A549 (cell line): ENCODE measurements around the gene ESRRG. TPM values are rescaled to one million over a fixed set of nuclear protein-coding genes. Genes with fewer than 3 reads are reported as not detected.

ENCODE experiments used
- ATAC-seq, 2 experiments: fragments of 200-7000 bp in 1 of 2; fragments of >200 bp in 1 of 2; cut with Nextera tagmentation in 1 of 2; cut with Tn5 transposase in 1 of 2; 3 replicates each; pipeline versions ENCODE4 v1.8.0 to v1.9.1; 2018 to 2020; ENCODE audit warnings: mild to moderate bottlenecking in 1 of 2, moderate library complexity in 1 of 2
- CTCF ChIA-PET: fragments of 300-600 bp; sonication (Branson Sonifier 250); formaldehyde crosslinking; extraction: SDS; loops from one replicate; lab custom pipeline; 2021; ENCODE audit warnings: antibody characterized with exemption, inconsistent platforms; lab: Yijun Ruan, JAX
- POLR2A ChIA-PET: fragments of 350-600 bp; formaldehyde crosslinking; extraction: SDS; loops from one replicate; lab custom pipeline; 2021; ENCODE audit warnings: antibody characterized with exemption, inconsistent platforms; lab: Yijun Ruan, JAX
- DNase-seq, 2 experiments: peaks; one replicate each; pipeline versions ENCODE4 v3.0.0 to v3.0.0-alpha.2; 2011 to 2016; ENCODE audit warnings: low read depth in 1 of 2, low spot score in 1 of 2
- FAIRE-seq: peaks from 2 replicates; lab custom pipeline; 2011; peaks lifted over from hg19 to GRCh38; lab: Jason Lieb, UNC
- H3K27ac ChIP-seq, 2 experiments: fragments of >200 bp; sonication (Bioruptor Twin); formaldehyde crosslinking; 3 replicates each; pipeline ENCODE4 v1.5.1; 2016 to 2017
- H3K4me1 ChIP-seq: fragments of >200 bp; sonication (Bioruptor Twin); formaldehyde crosslinking; 3 replicates; pipeline ENCODE4 v1.6.1; 2016
- H3K4me2 ChIP-seq: fragments of >200 bp; sonication (Bioruptor Twin); formaldehyde crosslinking; 3 replicates; pipeline ENCODE4 v1.6.1; 2016
- H3K4me3 ChIP-seq: fragments of >200 bp; sonication (Bioruptor Twin); formaldehyde crosslinking; 3 replicates; pipeline ENCODE4 v1.5.1; 2016
- H3K9me3 ChIP-seq: fragments of >200 bp; sonication (Bioruptor Twin); formaldehyde crosslinking; 3 replicates; pipeline ENCODE4 v1.6.1; 2016
- CEBPB ChIP-seq, 2 experiments: fragments of >200 bp in 1 of 2; sonication (Bioruptor Twin) in 1 of 2; formaldehyde crosslinking in 1 of 2; IDR thresholded peaks; 2 replicates each; pipeline ENCODE4 v1.6.1; 2012 to 2016
- CHD2 ChIP-seq: fragments of 150-350 bp; IDR thresholded peaks from 2 replicates; pipeline ENCODE4 v1.6.1; 2014; ENCODE audit warnings: low read length; ENCODE audit not compliant: partially characterized antibody
- CHD4 ChIP-seq: fragments of 200-600 bp; sonication (generic); IDR thresholded peaks from 2 replicates; pipeline ENCODE4 v1.6.1; 2016; ENCODE audit warnings: antibody characterized with exemption, mild to moderate bottlenecking, borderline replicate concordance
- GATA3 ChIP-seq: IDR thresholded peaks from 2 replicates; pipeline ENCODE4 v1.6.1; 2012; ENCODE audit warnings: borderline replicate concordance
- HDAC2 ChIP-seq: fragments of 200-600 bp; sonication (generic); IDR thresholded peaks from 2 replicates; pipeline ENCODE4 v1.6.1; 2016
- HMGXB4 ChIP-seq: fragments of 250-450 bp; sonication (Bioruptor Pico); IDR thresholded peaks from 2 replicates; pipeline ENCODE4 v1.5.0; 2021; ENCODE audit warnings: mild to moderate bottlenecking, moderate library complexity, borderline replicate concordance
- NFE2L2 ChIP-seq: fragments of 150-350 bp; conservative IDR thresholded peaks from 2 replicates; pipeline ENCODE4 v1.6.1; 2014; ENCODE audit warnings: low read length
- NPAS2 ChIP-seq: fragments of 250-450 bp; sonication (Bioruptor Pico); IDR thresholded peaks from 2 replicates; pipeline ENCODE4 v1.8.0; 2022; ENCODE audit warnings: mild to moderate bottlenecking, moderate library complexity, borderline replicate concordance
- NR3C1 ChIP-seq: fragments of >200 bp; sonication (Bioruptor Twin); formaldehyde crosslinking; IDR thresholded peaks from 3 replicates; pipeline ENCODE4 v1.6.1; 2017
- POLR2A ChIP-seq: IDR thresholded peaks from 2 replicates; pipeline ENCODE4 v1.6.1; 2012; ENCODE audit warnings: mild to moderate bottlenecking, low read length
- POLR2AphosphoS2 ChIP-seq: conservative IDR thresholded peaks from 2 replicates; pipeline ENCODE4 v1.6.1; 2012; ENCODE audit warnings: low read length, improper control_type of control experiment, inconsistent platforms
- RNF2 ChIP-seq: fragments of 200-600 bp; sonication (generic); IDR thresholded peaks from 2 replicates; pipeline ENCODE4 v1.6.1; 2016; ENCODE audit warnings: low read depth, mild to moderate bottlenecking, antibody characterized with exemption, moderate library complexity, borderline replicate concordance
- ZFP36 ChIP-seq: fragments of 450-650 bp; IDR thresholded peaks from 2 replicates; pipeline ENCODE4 v1.6.1; 2014; ENCODE audit warnings: borderline replicate concordance; ENCODE audit not compliant: partially characterized antibody
- WGBS: methylation state at CpG from one replicate; pipeline ENCODE4 v1.1.6; 2017; ENCODE audit errors: missing lambda C conversion rate; 5-methylcytosine and 5-hydroxymethylcytosine counted together
- polyA plus RNA-seq, 4 experiments: library from polyadenylated mRNA; depleted of rRNA in 3 of 4; stranded (reverse); fragments of >200 nt; fragmentation: RNase III in 1 of 4; extraction: RNeasy Plus Mini Kit Qiagen cat#74134 plus additional on column Dnase treatment in 1 of 4; gene quantifications; 2 replicates in 3 of 4; 3 replicates in 1 of 4; pipeline ENCODE4 v1.2.3, GENCODE V29; 2011 to 2017
- TF ChIP-seq, protein P1 (sequence below): fragments of 150-350 bp; IDR thresholded peaks from 2 replicates; pipeline ENCODE4 v1.6.1; 2014; ENCODE audit warnings: low read depth, mild to moderate bottlenecking, low read length
- TF ChIP-seq, protein P2 (sequence below): fragments of >200 bp; sonication (Bioruptor Twin); formaldehyde crosslinking; IDR thresholded peaks from 3 replicates; pipeline ENCODE4 v1.6.1; 2016
- TF ChIP-seq, protein P3 (sequence below): fragments of 450-650 bp; IDR thresholded peaks from 2 replicates; pipeline ENCODE4 v1.6.1; 2014; ENCODE audit warnings: antibody characterized with exemption

ESRRG gene
- polyA plus RNA-seq, 2 of the 4 experiments (the other 2 are of a cell fraction): 0.09 TPM; not detected in 1

- DNase-seq: no peak
- TF ChIP-seq, protein P1, sequence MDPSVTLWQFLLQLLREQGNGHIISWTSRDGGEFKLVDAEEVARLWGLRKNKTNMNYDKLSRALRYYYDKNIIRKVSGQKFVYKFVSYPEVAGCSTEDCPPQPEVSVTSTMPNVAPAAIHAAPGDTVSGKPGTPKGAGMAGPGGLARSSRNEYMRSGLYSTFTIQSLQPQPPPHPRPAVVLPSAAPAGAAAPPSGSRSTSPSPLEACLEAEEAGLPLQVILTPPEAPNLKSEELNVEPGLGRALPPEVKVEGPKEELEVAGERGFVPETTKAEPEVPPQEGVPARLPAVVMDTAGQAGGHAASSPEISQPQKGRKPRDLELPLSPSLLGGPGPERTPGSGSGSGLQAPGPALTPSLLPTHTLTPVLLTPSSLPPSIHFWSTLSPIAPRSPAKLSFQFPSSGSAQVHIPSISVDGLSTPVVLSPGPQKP: no peak
- TF ChIP-seq ZFP36 (no peak), HMGXB4 (CRISPR knock-in tag) (no peak), RNF2 (no peak), NPAS2 (CRISPR knock-in tag) (no peak)
- TF ChIP-seq, all 56 proteins: peak for 0
- no peak for ATAC-seq
- ChIA-PET POLR2A (no interaction called here), CTCF (no interaction called here)
- WGBS: 22% methylated on average over 5 of the region's 5 CpGs
- Histone ChIP-seq H3K4me3 (no peak overlapping the region), H3K27ac (no peak overlapping the region), H3K4me2 (no peak overlapping the region), H3K9me3 (no peaks in the 10 kb centered on the region), H3K4me1 (no peaks in the 10 kb centered on the region)
- FAIRE-seq: no peak
Measured at GRCh38 chr1:216739793-216740192, 16.6 kb upstream of the ESRRG start.

DNA sequence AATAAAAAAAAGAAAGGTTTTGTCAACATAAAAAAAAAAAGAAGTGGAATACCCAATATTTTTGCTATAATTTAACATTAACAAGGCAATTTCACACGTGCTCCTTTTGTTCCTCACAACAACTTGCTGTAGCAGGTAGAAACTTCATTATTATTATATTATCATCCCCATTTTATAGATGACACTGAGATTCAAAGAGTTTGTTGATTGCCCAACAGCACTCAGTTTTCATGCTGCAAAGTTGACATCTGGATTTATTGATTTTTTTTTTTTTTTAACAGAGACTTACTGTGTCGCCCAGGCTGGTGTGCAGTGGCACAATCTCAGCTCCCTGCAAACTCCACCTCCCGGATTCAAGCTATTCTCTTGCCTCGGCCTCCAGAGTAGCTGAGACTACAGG is 8.9 kb upstream of the ESRRG start:
- TF ChIP-seq POLR2A: no peak
- no peak for DNase-seq
- H3K4me1 ChIP-seq: no peaks in the 10 kb centered on the region
- ChIA-PET POLR2A (no interaction called here), CTCF (interaction anchor here (0.6 to 1.7 kb wide), 3 partner anchors 11 to 1401 kb away, joined by 3 to 7 read pairs (median 3); no protein-coding TSS in a partner anchor)
- H3K27ac ChIP-seq: no peak overlapping the region
- no peak overlapping the region for H3K4me2 ChIP-seq
- no peak for FAIRE-seq
- no peaks in the 10 kb centered on the region for H3K9me3 ChIP-seq
- WGBS: 17% methylated on average over 4 of the region's 4 CpGs
- ATAC-seq: no peak
- no peak overlapping the region for H3K4me3 ChIP-seq

GRCh38 chr1:216731562-216731961 is 8.3 kb upstream of the ESRRG start:
- H3K27ac ChIP-seq: no peak overlapping the region
- H3K9me3 ChIP-seq: no peaks in the 10 kb centered on the region
- no peak overlapping the region for H3K4me2 ChIP-seq
- POLR2A ChIA-PET: no interaction called here
- no peak overlapping the region for H3K4me3 ChIP-seq
- 62% methylated on average over 6 of the region's 6 CpGs for WGBS
- CTCF ChIA-PET: interaction anchor here (0.6 to 1.0 kb wide), 2 partner anchors 18 to 1402 kb away, joined by 3 read pairs; no protein-coding TSS in a partner anchor
- no peak for FAIRE-seq
- DNase-seq: no peak
- TF ChIP-seq, protein P2, sequence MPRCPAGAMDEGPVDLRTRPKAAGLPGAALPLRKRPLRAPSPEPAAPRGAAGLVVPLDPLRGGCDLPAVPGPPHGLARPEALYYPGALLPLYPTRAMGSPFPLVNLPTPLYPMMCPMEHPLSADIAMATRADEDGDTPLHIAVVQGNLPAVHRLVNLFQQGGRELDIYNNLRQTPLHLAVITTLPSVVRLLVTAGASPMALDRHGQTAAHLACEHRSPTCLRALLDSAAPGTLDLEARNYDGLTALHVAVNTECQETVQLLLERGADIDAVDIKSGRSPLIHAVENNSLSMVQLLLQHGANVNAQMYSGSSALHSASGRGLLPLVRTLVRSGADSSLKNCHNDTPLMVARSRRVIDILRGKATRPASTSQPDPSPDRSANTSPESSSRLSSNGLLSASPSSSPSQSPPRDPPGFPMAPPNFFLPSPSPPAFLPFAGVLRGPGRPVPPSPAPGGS: no peak
- TF ChIP-seq, protein P3, sequence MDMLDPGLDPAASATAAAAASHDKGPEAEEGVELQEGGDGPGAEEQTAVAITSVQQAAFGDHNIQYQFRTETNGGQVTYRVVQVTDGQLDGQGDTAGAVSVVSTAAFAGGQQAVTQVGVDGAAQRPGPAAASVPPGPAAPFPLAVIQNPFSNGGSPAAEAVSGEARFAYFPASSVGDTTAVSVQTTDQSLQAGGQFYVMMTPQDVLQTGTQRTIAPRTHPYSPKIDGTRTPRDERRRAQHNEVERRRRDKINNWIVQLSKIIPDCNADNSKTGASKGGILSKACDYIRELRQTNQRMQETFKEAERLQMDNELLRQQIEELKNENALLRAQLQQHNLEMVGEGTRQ: no peak
- TF ChIP-seq GATA3 (no peak), POLR2AphosphoS2 (no peak), HMGXB4 (CRISPR knock-in tag) (no peak), HDAC2 (no peak), NFE2L2 (no peak), CEBPB (IDR thresholded peaks at IDR 0.05) (no peak), NR3C1 (no peak), CHD4 (no peak), CHD2 (no peak)
- ATAC-seq: no peak
- no peaks in the 10 kb centered on the region for H3K4me1 ChIP-seq
